Liver (tissue), 3 donors: ENCODE data around the gene CATSPER1.

Source experiments
- JUND ChIP-seq, 2 donors: IDR thresholded peaks; 2 replicates each; pipeline ENCODE4 v1.6.1; 2016; ENCODE audit warnings: antibody characterized with exemption in 2 of 2
- TAF1 ChIP-seq: conservative IDR thresholded peaks from 2 replicates; pipeline ENCODE4 v1.6.1; 2016; ENCODE audit warnings: antibody characterized with exemption, mild to moderate bottlenecking
- TF ChIP-seq, protein P1 (sequence below): fragments of 150-350 bp; IDR thresholded peaks from 2 replicates; pipeline ENCODE4 v1.5.1; 2017; ENCODE audit warnings: improper control_type of control experiment, low read depth, low read length; ENCODE audit not compliant: missing input control
- TF ChIP-seq, protein P2 (sequence below): IDR thresholded peaks from 2 replicates; pipeline ENCODE4 v1.6.1; 2016; ENCODE audit warnings: antibody characterized with exemption
- donor health status: healthy.
- donor health status: healthy.

DNA sequence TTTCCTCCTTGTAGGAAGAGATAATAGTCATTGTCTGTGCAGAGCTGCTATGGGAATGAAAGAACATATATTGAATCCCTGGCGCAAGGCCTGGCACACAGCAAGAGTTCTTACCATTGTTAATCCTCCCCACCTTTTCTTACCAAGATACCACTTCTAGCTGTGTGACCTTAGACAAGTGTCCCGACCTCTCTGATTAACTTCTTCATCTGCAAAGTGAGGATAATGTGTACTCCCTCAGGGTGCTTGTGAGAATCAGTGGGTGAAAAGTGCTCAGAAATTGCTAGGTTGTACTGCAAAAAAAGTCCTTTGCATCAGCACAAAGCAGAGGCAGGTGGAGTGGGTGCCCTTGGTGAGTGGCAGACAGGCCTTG, 18.2 kb downstream of the CATSPER1 start:
- TF ChIP-seq, protein P1, sequence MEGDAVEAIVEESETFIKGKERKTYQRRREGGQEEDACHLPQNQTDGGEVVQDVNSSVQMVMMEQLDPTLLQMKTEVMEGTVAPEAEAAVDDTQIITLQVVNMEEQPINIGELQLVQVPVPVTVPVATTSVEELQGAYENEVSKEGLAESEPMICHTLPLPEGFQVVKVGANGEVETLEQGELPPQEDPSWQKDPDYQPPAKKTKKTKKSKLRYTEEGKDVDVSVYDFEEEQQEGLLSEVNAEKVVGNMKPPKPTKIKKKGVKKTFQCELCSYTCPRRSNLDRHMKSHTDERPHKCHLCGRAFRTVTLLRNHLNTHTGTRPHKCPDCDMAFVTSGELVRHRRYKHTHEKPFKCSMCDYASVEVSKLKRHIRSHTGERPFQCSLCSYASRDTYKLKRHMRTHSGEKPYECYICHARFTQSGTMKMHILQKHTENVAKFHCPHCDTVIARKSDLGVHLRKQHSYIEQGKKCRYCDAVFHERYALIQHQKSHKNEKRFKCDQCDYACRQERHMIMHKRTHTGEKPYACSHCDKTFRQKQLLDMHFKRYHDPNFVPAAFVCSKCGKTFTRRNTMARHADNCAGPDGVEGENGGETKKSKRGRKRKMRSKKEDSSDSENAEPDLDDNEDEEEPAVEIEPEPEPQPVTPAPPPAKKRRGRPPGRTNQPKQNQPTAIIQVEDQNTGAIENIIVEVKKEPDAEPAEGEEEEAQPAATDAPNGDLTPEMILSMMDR, result no peak
- TF ChIP-seq, protein P2, sequence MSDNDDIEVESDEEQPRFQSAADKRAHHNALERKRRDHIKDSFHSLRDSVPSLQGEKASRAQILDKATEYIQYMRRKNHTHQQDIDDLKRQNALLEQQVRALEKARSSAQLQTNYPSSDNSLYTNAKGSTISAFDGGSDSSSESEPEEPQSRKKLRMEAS, result no peak
- TF ChIP-seq JUND (IDR thresholded peaks at IDR 0.05) (no peak), TAF1 (no peak)
